Transverse colon (tissue), 4 donors: Measurements from ENCODE around the gene IGSF6.

Experiments used
- CTCF ChIP-seq, 5 experiments: fragments of 200-600 bp in 3 of 5; fragments of 450-650 bp in 2 of 5; sonication (generic) in 3 of 5; IDR thresholded peaks; 1 replicate in 2 of 5; 2 replicates in 3 of 5; pipeline ENCODE4 v1.5.1; 2016 to 2017; ENCODE audit warnings: antibody characterized with exemption in 5 of 5, inconsistent platforms in 3 of 5, mild to moderate bottlenecking in 2 of 5, moderate library complexity in 1 of 5
- POLR2AphosphoS5 ChIP-seq, 3 donors: sonication (generic); formaldehyde crosslinking; IDR thresholded peaks; one replicate each; pipeline ENCODE4 v1.6.1; 2016; ENCODE audit warnings: antibody characterized with exemption in 3 of 3

- TF ChIP-seq CTCF (IDR thresholded peaks at IDR 0.05) (no peak), POLR2AphosphoS5 (IDR thresholded peaks at IDR 0.05) (no peak)
Observed at GRCh38 chr16:21651515-21651914, 893 bp downstream of the IGSF6 start.
